Left cardiac atrium (tissue), 4 donors: ENCODE measurements around the gene ATP6V0A1. TPM values are rescaled to one million over a fixed set of nuclear protein-coding genes. Genes with fewer than 3 reads are reported as not detected.
"Not testable (repeated sequence)": the region's sequence is repeated elsewhere in the genome, so short reads cannot be mapped to it uniquely, and the experiment has no call there.

Experiments
- ATAC-seq, 2 donors: fragments of 200-7000 bp; cut with Tn5 transposase; one replicate each; pipeline ENCODE4 v1.9.1; 2020; ENCODE audit warnings: mild to moderate bottlenecking in 2 of 2, moderate library complexity in 2 of 2
- DNase-seq: peaks from one replicate; pipeline ENCODE4 v3.0.0-alpha.2; 2020
- intact Hi-C, 2 donors: fragments of 100-400 bp; cut with DNase I; formaldehyde crosslinking; loops; one replicate each; pipeline versions ENCODE4 v1.14.1 to v1.15.1; 2022 to 2023
- total RNA-seq, 2 donors: library from RNA; stranded (reverse); fragmentation: NEBNext Ultra II Directional; extraction: Animal tissue kit (Norgen Biotek cat#: 25700); gene quantifications; one replicate each; pipeline ENCODE4 v1.2.1, GENCODE V29; 2021
- donor health status: DM: no; HTN: yes; CAD: no.
- donor health status: DM: no; HTN: yes; CAD: no; lungs with severe emphysema.
- donor health status: DM: yes; HTN: yes; CAD: no.
- donor health status: Dilated cardiomyopathy.

Gene ATP6V0A1
- total RNA-seq, 2 donors from 2014 or later = 40.3 to 55.4 TPM

DNA sequence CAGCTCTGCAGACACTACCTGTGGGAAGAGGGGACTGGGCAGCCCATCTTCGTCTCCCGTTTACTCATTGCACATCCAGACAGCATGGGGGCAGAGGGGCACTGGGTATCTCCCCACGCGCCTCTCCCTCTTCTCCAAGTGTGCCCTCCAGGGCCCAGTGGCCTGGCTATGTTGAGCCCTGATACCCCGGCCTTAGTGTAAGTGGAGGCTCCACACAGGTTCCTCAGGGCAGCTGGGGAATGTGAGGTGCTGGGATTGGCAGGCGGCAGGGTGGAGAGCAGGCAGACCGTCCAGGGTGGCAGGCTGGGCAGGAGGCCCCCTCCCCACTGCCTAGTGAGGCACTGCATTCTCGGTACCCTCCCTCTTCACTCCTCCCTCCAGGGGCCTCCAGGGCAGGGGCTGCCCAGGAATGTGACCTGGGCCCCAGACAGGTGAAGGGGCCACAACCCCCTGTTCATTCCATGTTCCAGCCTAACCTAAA is 64.2 kb downstream of the ATP6V0A1 start:
- ATAC-seq = no peak
- no peak for DNase-seq
- intact Hi-C loops = loop anchor here in 1 of 2 donors (10.0 kb wide), 1 partner anchor 98 kb away; the partner anchor contains the start of gene CAVIN1

DNA sequence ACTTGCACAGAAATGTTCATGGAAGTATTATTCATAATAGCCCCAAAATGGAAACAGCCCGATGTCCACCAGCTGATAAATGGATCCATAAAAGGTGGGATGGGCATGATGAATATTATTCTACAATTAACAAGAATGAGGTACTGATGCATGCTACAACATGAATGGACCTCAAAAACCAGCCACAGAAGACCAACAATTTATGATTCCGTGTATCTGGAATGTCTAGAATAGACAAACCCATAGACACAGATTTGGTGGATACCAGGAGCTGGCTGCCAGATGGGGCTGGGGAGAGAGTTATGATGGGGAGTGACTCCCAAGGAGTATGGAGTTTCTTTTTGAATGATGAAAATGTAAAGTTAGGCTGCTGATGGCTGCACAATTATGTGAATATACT is 66.5 kb downstream of the ATP6V0A1 start:
- intact Hi-C loops = loop anchor here (5.0 to 10.0 kb wide), 2 partner anchors 100 to 203 kb away; partner anchors contain the start of gene CAVIN1 (in 1 of the 2)
- ATAC-seq (no peak), DNase-seq (no peak)

DNA sequence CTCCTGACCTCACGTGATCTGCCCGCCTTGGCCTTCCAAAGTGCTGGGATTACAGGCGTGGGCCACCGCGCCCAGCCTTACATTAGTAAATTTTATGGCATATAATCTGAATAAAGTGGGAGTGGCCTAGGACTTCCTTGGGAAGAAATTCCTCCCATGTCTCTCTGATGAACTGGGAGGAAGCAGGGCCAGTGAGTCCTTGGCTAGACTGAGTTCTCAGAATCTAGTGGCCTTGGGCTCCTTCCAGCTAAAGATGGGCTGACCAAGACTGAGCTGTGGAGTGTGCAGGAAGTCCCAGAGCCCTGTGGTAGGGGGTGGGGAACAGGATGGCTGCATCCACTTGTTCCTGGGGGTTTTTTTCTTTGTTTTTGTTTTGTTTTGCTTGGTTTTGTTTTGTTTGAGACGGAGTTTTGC is 67.4 kb downstream of the ATP6V0A1 start:
- DNase-seq (no peak), ATAC-seq (peak; percentile 67 to 68)
- intact Hi-C loops = loop anchor here (5.0 to 10.0 kb wide), 2 partner anchors 101 to 204 kb away; partner anchors contain the start of gene CAVIN1 (in 1 of the 2)

DNA sequence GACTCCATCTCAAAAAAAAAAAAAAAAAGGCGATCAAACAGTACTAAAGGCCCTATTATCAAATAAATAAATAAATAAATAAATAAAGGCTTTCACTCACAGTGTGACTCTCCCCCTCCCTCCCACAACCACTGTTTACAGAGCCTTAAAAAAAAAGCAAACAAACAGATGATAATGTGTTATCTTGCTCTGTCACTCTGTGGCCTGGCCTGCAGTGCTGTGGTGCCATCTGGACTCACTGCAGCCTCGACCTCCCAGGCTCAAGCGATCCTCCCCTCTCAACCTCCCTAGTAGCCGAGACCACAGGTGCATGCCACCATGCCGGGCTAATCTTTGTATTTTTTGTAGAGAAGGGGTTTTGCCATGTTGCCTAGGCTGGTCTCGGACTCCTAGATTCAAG is 69.3 kb downstream of the ATP6V0A1 start:
- DNase-seq (no peak), ATAC-seq (no peak)
- intact Hi-C loops = loop anchor here (5.0 to 10.0 kb wide), 2 partner anchors 103 to 206 kb away; partner anchors contain the start of gene CAVIN1 (in 1 of the 2)

DNA sequence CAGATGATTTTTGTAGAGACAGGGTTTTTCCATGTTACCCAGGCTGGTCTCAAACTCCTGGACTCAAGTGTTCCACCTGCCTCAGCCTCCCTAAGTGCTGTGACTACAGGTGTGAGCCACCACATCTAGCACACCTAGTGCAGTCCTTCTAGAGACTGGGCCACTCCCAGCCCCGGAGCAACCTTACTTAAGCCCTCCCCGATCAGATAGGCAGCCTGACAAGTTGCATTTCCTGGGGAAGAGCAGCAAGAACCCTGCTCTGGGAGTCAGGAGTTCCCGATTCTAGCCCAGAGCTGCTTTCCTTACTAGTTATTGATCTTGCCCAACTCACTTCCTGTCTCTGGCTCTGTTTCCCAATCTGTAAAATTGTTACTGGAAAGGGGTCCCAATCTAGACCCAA is 70.4 kb downstream of the ATP6V0A1 start:
- intact Hi-C loops = loop anchor here (5.0 to 10.0 kb wide), 2 partner anchors 104 to 207 kb away; partner anchors contain the start of gene CAVIN1 (in 1 of the 2)
- ATAC-seq (no peak), DNase-seq (no peak)

DNA sequence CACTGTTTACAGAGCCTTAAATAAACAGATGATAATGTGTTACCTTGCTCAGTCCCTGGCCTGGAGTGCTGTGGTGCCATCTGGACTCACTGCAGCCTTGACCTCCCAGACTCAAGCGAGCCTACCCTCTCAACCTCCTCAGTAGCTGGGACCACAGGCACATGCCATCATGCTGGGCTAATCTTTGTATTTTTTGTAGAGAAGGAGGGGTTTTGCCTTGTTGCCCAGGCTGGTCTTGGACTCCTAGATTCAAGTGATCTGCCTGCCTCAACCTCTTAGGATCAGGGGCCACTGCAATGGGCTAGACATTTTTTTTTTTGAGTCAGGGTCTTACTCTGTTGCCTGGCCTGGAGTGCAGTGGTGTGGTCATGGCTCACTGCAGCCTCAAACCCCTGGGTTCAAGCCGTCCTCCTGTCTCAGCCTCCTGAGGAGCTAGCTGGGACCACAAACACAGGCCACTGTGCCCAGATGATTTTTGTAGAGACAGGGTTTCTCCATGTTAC is 72.3 kb downstream of the ATP6V0A1 start:
- intact Hi-C loops = no loop called here
- DNase-seq = no peak

DNA sequence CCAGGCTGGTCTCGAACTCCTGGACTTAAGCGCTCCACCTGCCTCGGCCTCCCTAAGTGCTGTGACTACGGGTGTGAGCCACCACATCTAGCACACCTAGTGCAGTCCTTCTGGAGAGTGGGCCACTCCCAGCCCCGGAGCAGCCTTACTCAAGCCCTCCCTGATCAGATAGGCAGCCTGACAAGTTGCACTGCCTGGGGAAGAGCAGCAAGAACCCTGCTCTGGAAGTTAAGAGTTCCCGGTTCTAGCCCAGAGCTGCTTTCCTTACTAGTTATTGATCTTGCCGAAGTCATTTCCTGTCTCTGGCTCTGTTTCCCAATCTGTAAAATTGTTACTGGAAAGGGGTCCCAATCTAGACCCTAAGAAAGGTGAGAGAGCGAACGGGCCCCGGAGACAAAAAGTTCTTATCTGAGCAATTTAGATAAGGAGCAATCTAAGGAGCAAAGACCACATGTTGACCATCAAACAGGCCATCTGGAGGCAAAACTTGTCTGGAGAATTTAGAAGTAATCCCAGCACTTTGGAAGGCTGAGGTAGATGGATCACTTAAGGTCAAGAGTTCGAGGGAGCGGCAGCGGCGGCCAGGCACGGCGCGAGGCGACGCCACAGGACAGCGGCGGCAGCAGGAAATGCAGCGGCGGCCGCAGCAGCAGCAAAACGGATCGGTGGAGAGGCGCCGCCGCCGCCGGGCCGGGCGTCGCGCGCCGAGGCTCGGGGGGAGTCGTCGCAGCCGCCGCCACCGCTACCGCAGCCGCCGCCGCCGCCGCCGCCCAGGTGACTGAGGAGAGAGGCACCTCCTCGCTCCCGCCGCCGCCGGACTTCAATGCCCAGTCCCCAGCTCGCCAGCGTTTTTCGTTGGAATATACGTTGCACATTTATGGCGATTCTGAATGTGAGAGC is 73.0 kb downstream of the ATP6V0A1 start:
- DNase-seq (peak; percentile 76), ATAC-seq (peak; percentile 30 to 35)
- intact Hi-C loops = no loop called here

More for the DNA sequence above, 72.3 kb downstream of the ATP6V0A1 start:
- ATAC-seq = no peak

DNA sequence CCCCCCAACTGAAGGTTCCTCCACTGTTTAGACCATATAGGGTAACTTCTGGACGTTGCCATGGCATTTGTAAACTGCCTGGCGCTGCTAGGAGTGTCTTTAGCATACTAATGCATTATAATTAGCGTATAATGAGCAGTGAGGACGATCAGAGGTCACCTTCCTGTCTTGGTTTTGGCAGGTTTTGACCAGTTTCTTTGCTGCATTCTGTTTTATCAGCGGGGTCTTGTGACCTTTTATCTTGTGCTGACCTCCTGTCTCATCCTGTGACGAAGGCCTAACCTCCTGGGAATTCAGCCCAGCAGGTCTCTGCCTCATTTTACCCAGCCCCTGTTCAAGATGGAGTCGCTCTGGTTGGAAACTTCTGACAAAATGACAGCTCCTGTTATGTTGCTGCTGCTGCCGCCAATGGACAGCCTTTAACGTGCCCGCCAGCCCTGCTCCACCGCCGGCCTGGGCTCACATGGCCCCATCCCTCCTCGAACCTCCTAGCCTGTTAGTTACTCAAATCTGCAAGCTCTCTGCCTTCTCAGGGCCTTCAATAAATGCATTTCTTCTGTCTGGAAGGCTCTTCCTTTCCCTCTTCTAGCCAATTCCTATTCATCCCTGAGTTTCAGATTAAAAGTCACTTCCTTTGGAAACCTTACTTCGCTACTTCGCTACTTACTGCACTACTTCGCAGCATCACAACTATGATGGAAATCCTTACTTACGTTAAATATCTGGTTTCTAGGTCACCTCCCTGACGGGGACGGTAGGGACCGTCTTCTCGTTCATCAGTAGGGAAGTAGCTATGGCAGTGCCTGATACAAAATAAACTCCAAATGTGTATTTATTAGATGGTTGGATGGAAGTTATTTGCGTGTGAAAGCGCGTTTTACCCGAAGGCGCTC is 76.7 kb downstream of the ATP6V0A1 start:
- intact Hi-C loops = no loop called here
- DNase-seq = no peak
- peak in 1 of 2 donors; percentile 3 for ATAC-seq

DNA sequence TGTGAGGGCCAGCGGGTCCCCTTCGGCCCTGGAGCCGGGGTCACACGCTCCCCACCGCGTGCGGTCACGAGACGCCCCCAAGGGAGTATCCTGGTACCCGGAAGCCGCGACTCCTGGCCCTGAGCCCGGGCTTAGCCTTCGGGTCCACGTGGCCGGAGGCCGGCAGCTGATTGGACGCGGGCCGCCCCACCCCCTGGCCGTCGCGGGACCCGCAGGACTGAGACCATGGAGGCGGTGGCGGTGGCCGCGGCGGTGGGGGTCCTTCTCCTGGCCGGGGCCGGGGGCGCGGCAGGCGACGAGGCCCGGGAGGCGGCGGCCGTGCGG is 77.3 kb downstream of the ATP6V0A1 start, which contains the start of gene NAGLU:
Gene NAGLU (plus strand): TSS at position 194 of the 324 bp plus-strand sequence. CDS start 32 bp downstream, at position 226.
- intact Hi-C loops = no loop called here
- DNase-seq (peak; percentile 98), ATAC-seq (peak; percentile 90 to 93)

DNA sequence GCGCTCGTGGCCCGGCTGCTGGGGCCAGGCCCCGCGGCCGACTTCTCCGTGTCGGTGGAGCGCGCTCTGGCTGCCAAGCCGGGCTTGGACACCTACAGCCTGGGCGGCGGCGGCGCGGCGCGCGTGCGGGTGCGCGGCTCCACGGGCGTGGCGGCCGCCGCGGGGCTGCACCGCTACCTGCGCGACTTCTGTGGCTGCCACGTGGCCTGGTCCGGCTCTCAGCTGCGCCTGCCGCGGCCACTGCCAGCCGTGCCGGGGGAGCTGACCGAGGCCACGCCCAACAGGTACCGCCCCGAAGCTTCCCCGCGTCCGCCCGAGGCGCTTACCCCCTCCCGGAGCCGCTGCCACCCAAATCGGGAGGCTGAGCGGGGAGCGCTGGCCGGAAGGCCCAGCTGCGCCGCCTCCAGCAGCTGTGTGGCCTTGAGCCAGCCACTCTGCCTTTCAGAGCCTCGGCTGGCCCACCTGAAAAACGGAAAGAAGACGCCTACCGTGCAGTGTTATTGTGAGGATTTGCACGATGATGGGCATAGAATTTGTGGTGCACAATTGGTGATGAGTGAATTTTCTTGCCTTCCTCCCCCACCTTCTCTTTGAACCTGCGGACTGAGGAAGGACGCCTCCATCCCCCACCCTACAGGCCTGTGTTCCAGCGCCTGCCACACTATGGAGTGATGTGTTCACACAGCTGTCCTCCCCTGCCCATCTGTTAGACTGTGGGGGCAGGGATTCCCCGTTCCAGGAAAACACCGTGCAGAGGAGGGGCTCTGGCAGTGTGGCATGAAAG is 77.9 kb downstream of the ATP6V0A1 start:
- intact Hi-C loops = no loop called here
- ATAC-seq (peak; percentile 73 to 78), DNase-seq (peak; percentile 87)

DNA sequence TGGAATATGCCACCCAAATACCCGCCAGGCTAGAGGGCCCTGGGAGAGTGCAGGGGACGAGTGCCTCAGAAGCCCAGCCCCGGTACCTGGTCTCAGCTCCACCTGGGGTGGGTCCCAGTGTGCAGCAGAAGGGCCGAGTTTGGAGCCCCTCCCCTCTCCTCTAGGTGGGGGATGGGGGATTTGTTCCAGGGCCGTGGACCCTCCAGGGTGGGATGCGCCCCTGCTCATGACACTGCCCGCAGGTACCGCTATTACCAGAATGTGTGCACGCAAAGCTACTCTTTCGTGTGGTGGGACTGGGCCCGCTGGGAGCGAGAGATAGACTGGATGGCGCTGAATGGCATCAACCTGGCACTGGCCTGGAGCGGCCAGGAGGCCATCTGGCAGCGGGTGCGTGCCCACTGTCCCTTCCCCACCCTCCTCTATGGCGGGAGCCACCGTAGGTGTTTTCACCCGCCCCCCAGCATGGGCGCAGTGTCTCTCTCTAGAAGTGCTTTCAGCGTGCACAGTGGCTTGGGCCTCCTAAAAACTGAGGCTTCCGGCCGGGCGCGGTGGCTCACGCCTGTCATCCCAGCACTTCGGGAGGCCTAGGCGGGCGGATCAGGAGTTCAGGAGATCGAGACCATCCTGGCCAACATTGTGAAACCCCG is 78.6 kb downstream of the ATP6V0A1 start:
- no peak for DNase-seq
- peak in 1 of 2 donors; percentile 3 for ATAC-seq
- intact Hi-C loops = no loop called here

DNA sequence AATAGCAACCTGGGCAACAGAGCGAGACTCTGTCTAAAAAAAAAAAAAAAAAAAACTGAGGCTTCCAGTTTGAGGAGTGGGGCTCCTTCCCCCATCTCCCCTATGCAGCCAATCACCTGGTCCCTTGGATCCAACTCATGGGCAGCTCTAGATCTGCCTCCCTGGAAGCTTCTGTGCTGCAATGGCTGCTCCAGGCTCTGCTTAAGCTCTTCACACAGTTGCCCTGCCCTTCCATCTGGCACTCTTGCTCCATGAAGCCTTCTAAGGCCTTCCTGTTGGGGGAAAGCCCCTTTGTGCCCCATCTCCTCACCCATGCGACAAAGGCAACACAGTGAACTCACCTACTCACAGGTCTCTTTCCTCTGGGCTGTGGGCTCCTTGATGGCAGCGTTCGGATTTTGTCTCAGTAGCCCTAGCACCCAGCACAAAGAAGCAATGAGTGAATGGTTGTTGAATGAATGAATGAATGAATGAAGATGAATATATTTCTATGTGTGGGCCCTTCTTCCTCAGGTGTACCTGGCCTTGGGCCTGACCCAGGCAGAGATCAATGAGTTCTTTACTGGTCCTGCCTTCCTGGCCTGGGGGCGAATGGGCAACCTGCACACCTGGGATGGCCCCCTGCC is 79.3 kb downstream of the ATP6V0A1 start:
- no peak for DNase-seq
- intact Hi-C loops = no loop called here
- ATAC-seq = no peak

DNA sequence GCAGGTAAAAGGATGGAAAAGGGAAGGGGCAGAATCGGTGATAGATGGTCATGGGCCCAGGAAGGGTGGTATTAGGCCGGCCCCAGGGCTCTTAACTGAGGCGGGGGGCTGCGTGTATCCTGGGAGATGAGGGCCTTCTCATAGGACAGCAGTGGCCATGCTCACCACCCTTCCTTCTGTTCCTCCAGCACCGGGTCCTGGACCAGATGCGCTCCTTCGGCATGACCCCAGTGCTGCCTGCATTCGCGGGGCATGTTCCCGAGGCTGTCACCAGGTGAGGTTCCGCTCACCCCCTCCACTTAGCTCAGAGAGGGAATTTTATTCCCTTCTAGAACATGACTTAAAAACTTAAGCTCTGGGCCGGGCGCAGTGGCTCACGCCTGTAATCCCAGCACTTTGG is 79.8 kb downstream of the ATP6V0A1 start:
- intact Hi-C loops = no loop called here
- ATAC-seq = no peak

DNA sequence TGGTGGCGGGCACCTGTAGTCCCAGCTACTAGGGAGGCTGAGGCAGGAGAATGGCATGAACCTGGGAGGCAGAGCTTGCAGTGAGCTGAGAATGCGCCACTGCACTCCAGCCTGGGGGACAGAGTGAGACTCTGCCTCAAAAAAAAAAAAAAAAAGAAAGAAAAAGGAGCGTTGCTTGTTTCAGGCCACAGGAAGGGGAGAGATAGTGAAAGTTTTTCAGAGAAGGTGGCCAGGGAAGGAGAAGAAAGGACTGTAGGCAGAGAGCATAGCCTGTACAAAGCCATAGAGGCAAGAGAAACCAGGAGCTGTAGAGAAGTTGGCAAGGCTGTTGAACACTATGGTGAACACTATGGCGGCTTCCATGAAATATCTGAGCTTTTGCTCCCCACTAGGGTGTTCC is 81.9 kb downstream of the ATP6V0A1 start:
- DNase-seq, intact Hi-C loops, ATAC-seq: not testable (repeated sequence)

More for the DNA sequence above, 79.8 kb downstream of the ATP6V0A1 start:
- no peak for DNase-seq

DNA sequence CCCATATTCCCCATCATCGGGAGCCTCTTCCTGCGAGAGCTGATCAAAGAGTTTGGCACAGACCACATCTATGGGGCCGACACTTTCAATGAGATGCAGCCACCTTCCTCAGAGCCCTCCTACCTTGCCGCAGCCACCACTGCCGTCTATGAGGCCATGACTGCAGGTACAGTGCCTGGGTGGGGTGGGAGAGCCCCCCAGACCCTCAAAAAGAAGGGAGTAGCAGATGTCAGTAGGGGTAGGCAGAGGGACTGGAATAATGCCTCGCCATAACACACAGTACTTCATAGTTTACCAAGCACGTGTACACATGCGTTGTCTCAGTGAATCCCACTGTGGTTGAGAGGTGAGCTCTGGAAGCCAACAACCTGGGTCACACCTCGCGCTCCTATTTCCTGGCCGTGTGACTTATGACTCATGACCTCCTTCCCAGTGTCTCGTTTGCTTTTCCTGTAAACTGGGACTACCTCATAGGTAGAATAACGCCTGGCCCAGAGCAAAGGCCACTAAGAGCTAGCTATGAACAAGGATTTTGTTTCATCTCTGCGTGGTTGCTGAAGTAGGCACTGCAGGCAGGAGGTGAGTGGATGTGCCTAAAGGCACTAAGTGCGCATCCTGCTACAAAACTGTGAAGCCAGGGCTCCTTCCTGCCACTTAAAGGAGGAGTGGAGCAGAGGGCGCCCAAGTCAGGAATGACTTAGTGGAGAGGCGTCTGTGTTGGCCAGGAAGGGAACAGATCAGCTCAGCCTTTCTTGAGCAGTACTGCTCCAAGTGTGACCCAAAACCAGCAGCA is 82.6 kb downstream of the ATP6V0A1 start:
- DNase-seq = no peak
- intact Hi-C loops = no loop called here
- ATAC-seq = no peak

DNA sequence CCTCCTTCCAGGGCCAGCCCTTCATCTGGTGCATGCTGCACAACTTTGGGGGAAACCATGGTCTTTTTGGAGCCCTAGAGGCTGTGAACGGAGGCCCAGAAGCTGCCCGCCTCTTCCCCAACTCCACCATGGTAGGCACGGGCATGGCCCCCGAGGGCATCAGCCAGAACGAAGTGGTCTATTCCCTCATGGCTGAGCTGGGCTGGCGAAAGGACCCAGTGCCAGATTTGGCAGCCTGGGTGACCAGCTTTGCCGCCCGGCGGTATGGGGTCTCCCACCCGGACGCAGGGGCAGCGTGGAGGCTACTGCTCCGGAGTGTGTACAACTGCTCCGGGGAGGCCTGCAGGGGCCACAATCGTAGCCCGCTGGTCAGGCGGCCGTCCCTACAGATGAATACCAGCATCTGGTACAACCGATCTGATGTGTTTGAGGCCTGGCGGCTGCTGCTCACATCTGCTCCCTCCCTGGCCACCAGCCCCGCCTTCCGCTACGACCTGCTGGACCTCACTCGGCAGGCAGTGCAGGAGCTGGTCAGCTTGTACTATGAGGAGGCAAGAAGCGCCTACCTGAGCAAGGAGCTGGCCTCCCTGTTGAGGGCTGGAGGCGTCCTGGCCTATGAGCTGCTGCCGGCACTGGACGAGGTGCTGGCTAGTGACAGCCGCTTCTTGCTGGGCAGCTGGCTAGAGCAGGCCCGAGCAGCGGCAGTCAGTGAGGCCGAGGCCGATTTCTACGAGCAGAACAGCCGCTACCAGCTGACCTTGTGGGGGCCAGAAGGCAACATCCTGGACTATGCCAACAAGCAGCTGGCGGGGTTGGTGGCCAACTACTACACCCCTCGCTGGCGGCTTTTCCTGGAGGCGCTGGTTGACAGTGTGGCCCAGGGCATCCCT is 84.8 kb downstream of the ATP6V0A1 start:
- ATAC-seq (no peak), DNase-seq (no peak)
- intact Hi-C loops = no loop called here
